HG03571 (cell line): ENCODE measurements around the gene GIMAP7.
"Not testable (repeated sequence)": the region's sequence is repeated elsewhere in the genome, so short reads cannot be mapped to it uniquely, and the experiment has no call there.

Experiments
- ATAC-seq: cut with Tn5 transposase; IDR thresholded peaks from one replicate; pipeline ENCODE4 v1.9.1; 2021; ENCODE audit not compliant: unreplicated experiment

GIMAP7 gene

DNA sequence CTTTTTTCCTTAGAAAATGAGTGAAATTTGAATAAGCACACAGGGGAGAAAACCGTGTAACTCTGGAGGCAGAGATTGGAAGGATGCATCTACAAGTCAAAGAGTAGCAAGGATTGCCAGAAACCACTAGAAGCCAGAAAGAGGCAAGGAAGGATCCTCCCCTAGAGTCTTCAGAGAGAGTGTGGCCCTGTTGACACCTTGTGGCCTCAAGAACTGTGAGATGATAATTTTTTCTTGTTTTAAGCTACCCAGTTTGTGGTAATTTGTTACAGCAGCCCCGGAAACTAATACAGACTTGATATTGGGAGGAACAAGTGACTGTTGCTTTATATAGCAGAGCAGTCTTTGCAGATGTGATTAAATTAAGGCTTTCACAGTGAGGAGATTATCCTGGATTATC is 3.6 kb upstream of the GIMAP7 start:
- ATAC-seq = no peak

GRCh38 chr7:150513758-150514157 is 914 bp upstream of the GIMAP7 start:
- no peak for ATAC-seq

- ATAC-seq = peak; percentile 23
Observed at GRCh38 chr7:150515248-150516147, 826 bp downstream of the GIMAP7 start.

GRCh38 chr7:150516956-150517745 is 2.5 kb downstream of the GIMAP7 start:
- ATAC-seq = no peak

GRCh38 chr7:150519310-150519709 is 4.6 kb downstream of the GIMAP7 start:
- no peak for ATAC-seq

DNA sequence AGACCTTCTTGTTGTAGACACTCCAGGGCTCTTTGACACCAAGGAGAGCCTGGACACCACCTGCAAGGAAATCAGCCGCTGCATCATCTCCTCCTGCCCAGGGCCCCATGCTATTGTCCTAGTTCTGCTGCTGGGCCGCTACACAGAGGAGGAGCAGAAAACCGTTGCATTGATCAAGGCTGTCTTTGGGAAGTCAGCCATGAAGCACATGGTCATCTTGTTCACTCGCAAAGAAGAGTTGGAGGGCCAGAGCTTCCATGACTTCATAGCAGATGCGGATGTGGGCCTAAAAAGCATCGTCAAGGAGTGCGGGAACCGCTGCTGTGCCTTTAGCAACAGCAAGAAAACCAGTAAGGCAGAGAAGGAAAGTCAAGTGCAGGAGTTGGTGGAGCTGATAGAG is 5.5 kb downstream of the GIMAP7 start:
- ATAC-seq = no peak

- ATAC-seq = not testable (repeated sequence)
Observed at GRCh38 chr7:150522931-150523330, 8.3 kb downstream of the GIMAP7 start.

DNA sequence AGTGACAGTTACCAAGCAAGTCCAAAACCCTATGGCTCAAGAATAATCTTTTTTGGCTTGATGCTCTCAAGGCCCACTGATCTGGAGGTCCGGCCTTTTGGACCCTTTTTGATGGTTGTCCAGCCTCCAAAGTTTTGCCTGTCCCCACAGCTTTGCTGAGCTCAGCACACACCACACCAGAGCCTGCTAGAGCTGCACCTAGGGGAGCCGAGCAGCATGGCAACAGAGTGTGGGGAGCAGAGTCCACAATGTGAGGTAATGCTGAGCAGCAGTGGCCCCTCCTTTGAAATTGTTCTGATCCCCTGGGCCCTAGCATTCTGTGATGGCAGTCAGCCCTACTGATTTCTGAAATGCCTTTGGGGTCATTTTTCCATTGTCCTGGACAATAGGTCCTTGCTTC is 9.3 kb downstream of the GIMAP7 start:
- ATAC-seq = no peak

- ATAC-seq = no peak
Observed at GRCh38 chr7:150531704-150532103, 17.0 kb downstream of the GIMAP7 start.

DNA sequence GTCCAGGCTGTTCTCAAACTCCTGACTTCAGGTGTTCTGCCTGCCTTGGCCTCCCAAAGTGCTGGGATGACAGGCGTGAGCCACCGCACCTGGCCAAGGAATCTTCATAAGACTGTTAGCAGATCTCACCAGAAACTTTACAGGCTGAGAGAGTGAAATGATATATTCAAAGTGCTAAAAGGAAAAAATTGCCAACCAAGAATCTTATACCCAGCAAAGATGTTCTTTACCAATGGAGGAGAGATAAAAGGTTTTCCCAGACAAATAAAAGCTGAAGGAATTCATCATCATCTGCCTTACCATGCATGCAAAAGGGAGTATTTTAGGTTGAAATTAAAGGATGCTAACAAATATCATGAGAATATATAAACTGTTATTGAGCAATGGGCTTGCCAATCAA is 23.6 kb downstream of the GIMAP7 start:
- no peak for ATAC-seq

- ATAC-seq = no peak
Observed at GRCh38 chr7:150553163-150553562, 38.5 kb downstream of the GIMAP7 start.

- no peak for ATAC-seq
Observed at GRCh38 chr7:150556521-150557138, 42.0 kb downstream of the GIMAP7 start.

- no peak for ATAC-seq
Observed at GRCh38 chr7:150560486-150560885, 45.8 kb downstream of the GIMAP7 start.

DNA sequence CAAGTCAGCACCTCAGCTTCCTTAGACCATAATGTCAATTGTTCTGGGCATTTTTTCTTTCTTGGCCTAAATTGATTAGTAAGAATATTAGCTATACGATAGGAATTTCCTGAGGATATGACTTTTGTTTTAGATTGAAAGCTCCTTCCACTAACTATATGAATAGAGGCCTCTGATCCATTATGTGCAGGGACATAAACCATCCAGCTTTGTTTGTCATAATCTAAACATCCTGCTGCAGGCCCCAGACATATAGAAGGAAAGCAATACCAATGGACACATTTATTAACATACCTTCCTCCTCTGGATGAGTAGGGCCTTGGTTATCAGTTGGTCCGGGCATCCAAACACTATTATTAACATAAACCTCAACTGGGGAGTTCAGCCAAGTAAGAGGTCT is 48.2 kb downstream of the GIMAP7 start:
- no peak for ATAC-seq

DNA sequence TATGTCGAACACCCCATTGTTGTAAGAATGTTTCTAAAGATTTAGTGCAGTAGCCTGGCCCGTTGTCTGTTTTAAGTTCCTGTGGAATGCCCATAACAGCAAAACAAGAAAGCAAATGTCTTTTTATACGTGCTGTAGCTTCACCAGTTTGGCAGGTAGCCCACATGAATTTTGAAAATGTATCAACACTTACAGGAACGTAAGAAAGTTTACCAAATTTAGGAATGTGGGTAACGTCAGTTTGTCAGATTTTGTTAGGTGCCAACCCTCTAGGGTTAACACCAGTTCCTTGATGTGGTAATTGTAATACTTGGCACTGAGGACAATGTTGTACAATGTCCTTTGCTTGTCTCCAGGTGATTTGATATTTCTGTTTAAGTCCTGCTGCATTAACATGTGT is 49.3 kb downstream of the GIMAP7 start:
- ATAC-seq = no peak

DNA sequence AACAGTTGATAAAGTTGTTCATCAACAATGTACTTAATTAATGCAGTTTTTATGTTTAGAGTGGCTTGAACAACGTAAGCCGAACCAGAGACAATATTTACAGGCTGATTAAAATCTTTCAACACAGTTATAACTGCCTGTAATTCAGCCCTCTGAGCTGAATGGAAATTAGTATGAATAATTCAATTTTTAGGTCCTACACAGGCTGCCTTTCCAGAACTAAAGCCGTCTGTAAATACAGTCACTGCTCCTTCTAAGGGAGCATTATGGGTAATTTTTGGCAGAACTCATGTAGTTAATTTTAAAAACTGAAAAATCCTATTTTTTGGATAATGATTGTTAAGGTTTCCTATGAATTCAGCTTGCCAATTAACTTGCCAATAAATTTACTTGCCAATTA is 49.9 kb downstream of the GIMAP7 start:
- ATAC-seq = no peak

DNA sequence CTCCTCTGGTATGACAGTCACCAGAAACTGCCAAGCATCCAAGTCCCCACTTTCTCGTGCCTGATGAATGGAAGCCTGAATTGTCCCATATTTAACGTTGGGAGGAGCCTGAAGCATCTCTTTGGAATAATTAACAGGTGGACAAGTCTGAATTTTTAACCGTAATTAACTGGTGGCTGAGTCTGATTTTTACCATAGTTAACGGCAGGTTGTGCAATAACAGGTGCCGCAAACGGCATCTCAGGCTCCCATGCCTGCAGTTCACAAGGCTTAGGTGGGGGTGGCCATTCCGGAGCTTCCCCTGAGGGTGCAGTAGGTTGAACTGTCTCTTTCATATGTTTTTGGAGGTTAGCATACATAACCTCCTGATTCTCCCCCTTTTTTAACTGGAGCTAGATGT is 50.6 kb downstream of the GIMAP7 start:
- ATAC-seq = no peak

DNA sequence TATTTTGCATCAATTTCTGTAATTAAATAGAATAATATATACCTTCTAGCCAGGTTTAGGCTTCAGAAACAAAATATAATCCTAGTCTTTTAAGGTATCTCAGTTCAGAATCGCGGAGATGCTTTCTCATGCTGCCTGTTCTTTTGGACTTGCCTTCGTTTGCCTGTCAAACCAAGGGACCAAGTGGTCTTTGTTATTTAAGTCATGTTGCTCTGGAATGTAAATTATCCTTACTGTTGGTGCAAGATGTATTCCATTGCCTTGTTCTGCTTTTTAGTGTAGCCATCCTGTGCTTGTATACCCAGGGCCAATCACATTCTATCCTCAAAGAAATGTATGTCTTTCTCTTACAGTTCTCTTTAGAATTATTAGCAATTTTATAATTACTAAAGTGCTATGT is 51.5 kb downstream of the GIMAP7 start:
- ATAC-seq = no peak

- no peak for ATAC-seq
Observed at GRCh38 chr7:150566572-150566971, 51.9 kb downstream of the GIMAP7 start.

DNA sequence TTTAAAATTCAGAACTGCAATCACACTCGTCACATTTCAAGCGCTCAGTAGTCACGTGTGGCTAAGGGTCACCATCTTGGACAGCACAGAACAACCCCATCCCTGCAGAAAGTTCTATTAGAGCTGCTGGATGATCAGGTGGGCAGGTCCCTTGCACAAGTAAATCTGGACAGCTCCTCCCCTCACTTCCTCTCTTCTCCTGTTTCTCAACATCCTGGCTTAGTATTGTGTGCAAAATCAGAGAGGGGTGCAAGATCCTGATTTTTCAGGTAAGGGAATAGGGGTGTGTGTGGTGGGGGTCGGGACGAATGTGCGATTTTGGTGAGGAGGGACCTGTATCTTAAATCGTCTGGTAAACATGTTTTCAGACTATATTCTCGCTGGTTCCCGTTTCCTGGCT is 52.5 kb downstream of the GIMAP7 start, which contains the start of gene GIMAP4:
Gene GIMAP4 (plus strand): TSS at position 222 of the 400 bp plus-strand sequence. CDS start 2,512 bp downstream, outside the sequence.
- ATAC-seq = no peak

DNA sequence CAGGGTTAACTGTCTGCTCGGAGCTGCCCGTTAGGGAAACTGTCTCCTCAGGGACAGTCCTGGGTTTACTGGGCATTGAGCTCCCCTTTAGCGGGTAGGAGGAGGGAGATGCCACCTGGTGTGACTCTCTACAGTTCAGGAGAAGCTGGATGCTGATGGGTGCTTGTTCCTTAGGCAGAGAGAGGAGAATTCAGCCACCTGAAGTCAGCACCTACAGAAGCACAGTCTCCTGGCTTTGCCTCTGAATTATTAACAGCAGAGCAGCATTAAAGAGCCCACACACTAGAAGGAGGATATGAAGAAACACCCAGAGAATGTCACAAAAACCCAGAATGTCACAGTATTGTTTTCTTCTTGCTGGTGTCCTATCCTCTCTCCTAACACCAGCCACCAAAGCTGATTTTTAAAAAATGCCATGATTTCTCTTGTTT is 53.2 kb downstream of the GIMAP7 start:
- no peak for ATAC-seq

DNA sequence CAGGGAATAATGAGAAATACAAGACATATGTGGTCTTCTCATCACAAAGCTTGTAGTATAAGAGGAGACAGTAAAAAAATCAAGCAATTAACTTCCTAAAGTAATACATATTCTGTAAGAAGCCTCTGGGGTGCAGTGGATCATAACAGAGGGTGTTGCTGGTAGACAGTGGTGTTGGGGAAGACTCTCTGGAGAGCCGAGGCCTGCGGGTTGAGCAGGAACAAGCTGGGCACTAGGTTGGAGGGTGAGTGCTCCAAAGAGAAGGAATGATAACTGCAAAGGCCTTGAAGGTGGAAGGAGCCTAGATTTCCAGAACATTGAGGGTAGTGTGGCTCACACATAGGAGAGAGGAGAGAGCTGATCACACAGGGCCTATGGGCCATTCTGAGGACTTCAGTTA is 54.0 kb downstream of the GIMAP7 start:
- no peak for ATAC-seq
